Measurements from ENCODE around the gene PKP2. TPM values are rescaled to one million over a fixed set of nuclear protein-coding genes. Genes with fewer than 3 reads are reported as not detected.
A peak's percentile ranks its signal among the peaks of the same experiment; 100 is the strongest.

Gene PKP2
- total and polyA plus RNA-seq, 4 donors, result 6.8 to 123 (median 21.4) TPM

GRCh38 chr12:32918890-32919801 lies 22.6 kb upstream of the PKP2 start:
- 73% methylated on average over 5 of the region's 11 CpGs for WGBS (ENCODE audit: insufficient coverage)
- no peaks in the 10 kb centered on the region for H3K9me3 ChIP-seq (ENCODE audit: control insufficient read depth, insufficient read depth, low read length)
- no peaks in the 10 kb centered on the region for H3K36me3 ChIP-seq (ENCODE audit: control insufficient read depth, insufficient read depth, low read length)
- peak in 4 of 6 donors; percentile 9 to 79 (median 46) for DNase-seq (ENCODE audit: low read depth in 4 of 6, low spot score in 6 of 6)
- no peak overlapping the region for H3K27ac ChIP-seq (ENCODE audit: low read depth, low read length)
- H3K4me1 ChIP-seq (ENCODE audit: control insufficient read depth, insufficient read depth, low read length), result no peaks in the 10 kb centered on the region
- H3K27me3 ChIP-seq (ENCODE audit: control insufficient read depth, insufficient read depth, low read length), result no peaks in the 10 kb centered on the region
- no peak overlapping the region for H3K4me3 ChIP-seq (ENCODE audit: low read depth, low read length)

GRCh38 chr12:32917094-32917611 lies 20.6 kb upstream of the PKP2 start:
- Histone ChIP-seq H3K27ac (ENCODE audit: low read depth, low read length) (no peak overlapping the region), H3K4me3 (ENCODE audit: low read depth, low read length) (no peak overlapping the region), H3K4me1 (ENCODE audit: control insufficient read depth, insufficient read depth, low read length) (no peaks in the 10 kb centered on the region), H3K27me3 (ENCODE audit: control insufficient read depth, insufficient read depth, low read length) (no peaks in the 10 kb centered on the region), H3K9me3 (ENCODE audit: control insufficient read depth, insufficient read depth, low read length) (no peaks in the 10 kb centered on the region), H3K36me3 (ENCODE audit: control insufficient read depth, insufficient read depth, low read length) (no peaks in the 10 kb centered on the region)
- no peak for DNase-seq (ENCODE audit: low read depth in 4 of 6, low spot score in 6 of 6)

GRCh38 chr12:32907898-32908476 lies 11.4 kb upstream of the PKP2 start:
- H3K4me3 ChIP-seq (ENCODE audit: low read depth, low read length), result no peak overlapping the region
- no peaks in the 10 kb centered on the region for H3K36me3 ChIP-seq (ENCODE audit: control insufficient read depth, insufficient read depth, low read length)
- 100% methylated on average over 3 of the region's 10 CpGs for WGBS (ENCODE audit: insufficient coverage)
- no peaks in the 10 kb centered on the region for H3K9me3 ChIP-seq (ENCODE audit: control insufficient read depth, insufficient read depth, low read length)
- no peak overlapping the region for H3K27ac ChIP-seq (ENCODE audit: low read depth, low read length)
- no peak for DNase-seq (ENCODE audit: low read depth in 4 of 6, low spot score in 6 of 6)
- no peaks in the 10 kb centered on the region for H3K4me1 ChIP-seq (ENCODE audit: control insufficient read depth, insufficient read depth, low read length)
- no peaks in the 10 kb centered on the region for H3K27me3 ChIP-seq (ENCODE audit: control insufficient read depth, insufficient read depth, low read length)

- Histone ChIP-seq H3K4me3 (ENCODE audit: low read depth, low read length) (no peak overlapping the region), H3K9me3 (ENCODE audit: control insufficient read depth, insufficient read depth, low read length) (no peaks in the 10 kb centered on the region), H3K27me3 (ENCODE audit: control insufficient read depth, insufficient read depth, low read length) (no peaks in the 10 kb centered on the region), H3K36me3 (ENCODE audit: control insufficient read depth, insufficient read depth, low read length) (no peaks in the 10 kb centered on the region), H3K4me1 (ENCODE audit: control insufficient read depth, insufficient read depth, low read length) (no peaks in the 10 kb centered on the region), H3K27ac (ENCODE audit: low read depth, low read length) (no peak overlapping the region)
- DNase-seq (ENCODE audit: low read depth in 4 of 6, low spot score in 6 of 6), result no peak
- 92% methylated on average over 2 of the region's 2 CpGs for WGBS (ENCODE audit: insufficient coverage)
Measured at GRCh38 chr12:32907166-32907565, 10.6 kb upstream of the PKP2 start.

- Histone ChIP-seq H3K27me3 (ENCODE audit: control insufficient read depth, insufficient read depth, low read length) (no peaks in the 10 kb centered on the region), H3K4me1 (ENCODE audit: control insufficient read depth, insufficient read depth, low read length) (no peaks in the 10 kb centered on the region)
Measured at GRCh38 chr12:32906399-32907165, 10.0 kb upstream of the PKP2 start.

GRCh38 chr12:32903763-32904162 lies 7.2 kb upstream of the PKP2 start:
- DNase-seq (ENCODE audit: low read depth in 4 of 6, low spot score in 6 of 6), result no peak
- Histone ChIP-seq H3K27ac (ENCODE audit: low read depth, low read length) (no peak overlapping the region), H3K36me3 (ENCODE audit: control insufficient read depth, insufficient read depth, low read length) (no peaks in the 10 kb centered on the region), H3K4me1 (ENCODE audit: control insufficient read depth, insufficient read depth, low read length) (no peaks in the 10 kb centered on the region), H3K4me3 (ENCODE audit: low read depth, low read length) (no peak overlapping the region), H3K9me3 (ENCODE audit: control insufficient read depth, insufficient read depth, low read length) (no peaks in the 10 kb centered on the region), H3K27me3 (ENCODE audit: control insufficient read depth, insufficient read depth, low read length) (no peaks in the 10 kb centered on the region)
- no CpG with 5 or more reads among the region's 1 CpG for WGBS (ENCODE audit: insufficient coverage)

More at GRCh38 chr12:32906399-32907165, 10.0 kb upstream of the PKP2 start:
- WGBS (ENCODE audit: insufficient coverage), result 83% methylated on average over 3 of the region's 9 CpGs
- Histone ChIP-seq H3K27ac (ENCODE audit: low read depth, low read length) (no peak overlapping the region), H3K4me3 (ENCODE audit: low read depth, low read length) (no peak overlapping the region), H3K9me3 (ENCODE audit: control insufficient read depth, insufficient read depth, low read length) (no peaks in the 10 kb centered on the region), H3K36me3 (ENCODE audit: control insufficient read depth, insufficient read depth, low read length) (no peaks in the 10 kb centered on the region)
- DNase-seq (ENCODE audit: low read depth in 4 of 6, low spot score in 6 of 6), result no peak

GRCh38 chr12:32903318-32903717 lies 6.7 kb upstream of the PKP2 start:
- WGBS (ENCODE audit: insufficient coverage), result no CpG with 5 or more reads among the region's 1 CpG
- no peaks in the 10 kb centered on the region for H3K4me1 ChIP-seq (ENCODE audit: control insufficient read depth, insufficient read depth, low read length)
- H3K27me3 ChIP-seq (ENCODE audit: control insufficient read depth, insufficient read depth, low read length), result no peaks in the 10 kb centered on the region
- H3K9me3 ChIP-seq (ENCODE audit: control insufficient read depth, insufficient read depth, low read length), result no peaks in the 10 kb centered on the region
- DNase-seq (ENCODE audit: low read depth in 4 of 6, low spot score in 6 of 6), result no peak
- no peak overlapping the region for H3K4me3 ChIP-seq (ENCODE audit: low read depth, low read length)
- no peaks in the 10 kb centered on the region for H3K36me3 ChIP-seq (ENCODE audit: control insufficient read depth, insufficient read depth, low read length)
- no peak overlapping the region for H3K27ac ChIP-seq (ENCODE audit: low read depth, low read length)

GRCh38 chr12:32902287-32902997 lies 5.9 kb upstream of the PKP2 start:
- Histone ChIP-seq H3K9me3 (ENCODE audit: control insufficient read depth, insufficient read depth, low read length) (no peaks in the 10 kb centered on the region), H3K36me3 (ENCODE audit: control insufficient read depth, insufficient read depth, low read length) (no peaks in the 10 kb centered on the region), H3K27me3 (ENCODE audit: control insufficient read depth, insufficient read depth, low read length) (no peaks in the 10 kb centered on the region), H3K27ac (ENCODE audit: low read depth, low read length) (no peak overlapping the region), H3K4me3 (ENCODE audit: low read depth, low read length) (no peak overlapping the region), H3K4me1 (ENCODE audit: control insufficient read depth, insufficient read depth, low read length) (no peaks in the 10 kb centered on the region)
- no peak for DNase-seq (ENCODE audit: low read depth in 4 of 6, low spot score in 6 of 6)
- 89% methylated on average over 3 of the region's 4 CpGs for WGBS (ENCODE audit: insufficient coverage)

GRCh38 chr12:32901553-32901952 lies 5.0 kb upstream of the PKP2 start:
- no peak for DNase-seq (ENCODE audit: low read depth in 4 of 6, low spot score in 6 of 6)
- H3K4me3 ChIP-seq (ENCODE audit: low read depth, low read length), result no peak overlapping the region

More at GRCh38 chr12:32901553-32901952, 5.0 kb upstream of the PKP2 start:
- WGBS (ENCODE audit: insufficient coverage), result 63% methylated on average over 1 of the region's 4 CpGs
- Histone ChIP-seq H3K27ac (ENCODE audit: low read depth, low read length) (no peak overlapping the region), H3K9me3 (ENCODE audit: control insufficient read depth, insufficient read depth, low read length) (no peaks in the 10 kb centered on the region), H3K36me3 (ENCODE audit: control insufficient read depth, insufficient read depth, low read length) (no peaks in the 10 kb centered on the region), H3K4me1 (ENCODE audit: control insufficient read depth, insufficient read depth, low read length) (peaks cover 3% of the 10 kb centered on the region), H3K27me3 (ENCODE audit: control insufficient read depth, insufficient read depth, low read length) (no peaks in the 10 kb centered on the region)

All from spinal cord (tissue), 10 donors.